ENCODE measurements around the gene RABL3.
"Not testable (repeated sequence)": the region's sequence is repeated elsewhere in the genome, so short reads cannot be mapped to it uniquely, and the experiment has no call there.

RABL3 gene

DNA sequence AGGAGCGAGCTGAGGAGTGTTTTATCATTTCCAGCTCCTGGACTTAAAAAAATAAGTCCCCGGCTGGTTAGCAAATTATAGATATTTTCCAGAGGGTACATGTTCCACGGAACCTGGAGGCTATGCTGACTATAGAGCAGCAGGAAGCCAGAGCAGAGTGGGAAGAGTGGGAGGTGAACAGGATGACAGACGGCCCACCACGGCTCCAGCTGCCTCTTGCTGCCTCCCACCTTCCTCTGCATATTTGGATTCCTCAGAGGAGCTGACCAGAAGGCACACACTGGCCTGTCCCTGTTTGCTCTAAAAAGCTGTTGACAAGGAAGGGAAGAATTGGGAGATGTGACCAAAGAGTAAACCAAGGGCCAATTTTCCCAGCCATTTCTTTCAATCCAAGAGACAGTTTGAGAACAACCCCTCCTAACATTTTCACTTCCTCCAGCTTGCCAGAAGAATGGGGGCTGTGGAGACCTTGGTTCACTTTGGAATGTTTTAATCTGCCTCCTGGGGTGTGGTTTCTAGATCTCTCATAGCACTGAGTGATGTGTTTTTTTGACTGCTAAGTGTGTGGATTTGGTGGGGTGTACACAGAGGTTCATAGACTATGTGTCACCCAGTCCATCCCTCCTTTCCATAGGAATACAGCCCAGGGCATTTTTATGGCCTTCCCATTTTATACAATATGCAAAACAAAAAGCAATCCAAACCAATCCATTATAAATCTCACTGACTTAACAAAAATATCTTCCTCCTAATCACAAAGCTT is 97.1 kb downstream of the RABL3 start:
- DNase-seq (ENCODE audit: low read depth in 3 of 3), result no peak

- DNase-seq (ENCODE audit: low read depth in 3 of 3), result no peak
Observed at GRCh38 chr3:120642368-120642948, 99.9 kb downstream of the RABL3 start.

DNA sequence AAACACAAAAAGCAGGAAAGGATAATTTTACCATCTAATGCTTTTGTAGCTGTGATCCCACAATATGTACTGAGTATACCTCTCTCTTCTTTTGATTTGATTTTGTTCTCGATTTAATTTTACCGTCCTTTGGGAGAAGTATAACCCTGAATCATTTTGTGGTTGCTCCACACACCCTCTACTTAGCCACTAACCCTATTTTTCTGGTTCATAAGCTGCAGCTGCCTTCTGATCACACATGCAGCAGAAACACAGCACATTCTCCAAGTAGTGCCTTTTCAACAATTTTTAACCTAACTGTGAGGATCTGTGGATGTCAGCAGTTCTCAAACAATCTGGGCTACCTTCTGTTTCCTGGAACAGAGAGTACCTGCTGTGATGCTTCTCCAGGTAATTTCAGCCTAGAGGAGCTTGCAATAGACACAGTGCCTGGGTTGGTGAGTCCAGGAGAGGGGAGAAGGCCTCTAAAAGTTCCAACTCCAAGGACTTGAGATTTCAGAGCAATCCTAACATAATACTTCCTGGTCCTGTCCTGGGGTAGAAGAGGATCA is 100.5 kb downstream of the RABL3 start:
- no peak for DNase-seq (ENCODE audit: low read depth in 3 of 3)

DNA sequence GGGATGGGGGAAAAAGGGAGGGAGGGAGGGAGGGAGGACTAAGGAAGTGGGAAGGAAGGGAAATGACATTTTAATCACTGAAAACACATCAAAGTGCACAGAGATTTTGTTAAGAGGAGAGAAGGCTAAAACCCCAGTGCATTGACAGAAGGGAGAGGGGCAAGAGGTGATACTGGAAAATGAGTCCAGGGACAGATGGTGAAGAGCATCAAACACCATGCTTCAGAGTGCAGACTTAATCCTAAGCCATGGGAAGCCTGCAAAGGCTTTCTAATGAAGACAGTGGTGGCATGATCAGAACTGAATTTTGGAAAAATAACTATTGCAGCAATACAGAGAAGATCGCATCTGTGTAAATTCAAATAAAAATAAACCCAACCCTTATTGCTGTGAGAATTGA is 102.1 kb downstream of the RABL3 start:
- no peak for DNase-seq (ENCODE audit: low read depth in 3 of 3)

DNA sequence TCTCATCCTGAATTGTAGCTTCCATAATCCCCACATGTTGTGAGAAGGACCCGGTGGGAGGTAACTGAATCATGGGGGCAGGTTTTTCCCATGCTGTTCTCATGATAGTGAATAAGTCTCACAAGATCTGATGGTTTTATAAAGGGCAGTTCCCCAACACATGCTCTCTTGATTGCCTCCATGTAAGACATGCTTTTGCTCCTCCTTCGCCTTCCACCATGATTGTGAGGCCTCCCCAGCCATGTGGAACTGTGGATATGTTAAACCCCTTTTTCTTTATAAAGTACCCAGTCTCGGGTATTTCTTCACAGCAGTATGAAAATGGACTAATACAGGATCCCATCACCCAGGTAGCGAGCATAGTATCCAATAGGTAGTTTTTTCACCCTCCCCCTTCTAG is 103.5 kb downstream of the RABL3 start:
- DNase-seq (ENCODE audit: low read depth in 3 of 3), result not testable (repeated sequence)

DNA sequence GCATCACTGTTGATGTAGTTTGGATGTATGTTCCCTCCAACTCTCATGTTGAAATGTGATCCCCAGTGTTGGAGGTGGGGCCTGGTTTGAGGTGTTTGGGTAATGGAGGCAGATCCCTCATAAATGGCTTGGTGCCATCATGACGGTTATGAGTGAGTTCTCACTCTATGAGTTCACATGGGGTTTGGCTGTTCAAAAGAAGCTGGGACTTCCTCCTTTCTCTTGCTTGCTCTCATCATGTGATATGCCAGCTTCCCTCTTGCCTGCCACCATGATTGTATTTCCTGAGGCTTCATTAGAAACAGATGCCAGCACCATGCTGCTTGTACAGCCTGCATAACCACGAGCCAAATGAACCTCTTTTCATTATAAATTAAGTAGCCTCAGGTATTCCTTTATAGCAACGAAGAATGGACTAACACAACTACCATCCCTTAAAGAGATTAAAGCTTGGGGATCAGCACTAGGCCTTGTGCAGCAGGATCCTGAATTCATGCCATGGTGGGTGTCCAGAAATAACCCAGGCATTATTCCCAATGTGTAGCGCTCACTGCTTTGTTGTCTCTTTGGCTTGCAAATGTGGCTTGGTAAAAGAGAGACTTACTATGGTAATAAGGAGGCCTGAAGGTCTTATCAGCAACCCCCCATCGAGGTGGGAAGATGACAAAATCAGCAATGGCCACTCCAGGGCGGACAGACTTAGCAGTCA is 104.3 kb downstream of the RABL3 start:
- DNase-seq (ENCODE audit: low read depth in 3 of 3), result no peak

DNA sequence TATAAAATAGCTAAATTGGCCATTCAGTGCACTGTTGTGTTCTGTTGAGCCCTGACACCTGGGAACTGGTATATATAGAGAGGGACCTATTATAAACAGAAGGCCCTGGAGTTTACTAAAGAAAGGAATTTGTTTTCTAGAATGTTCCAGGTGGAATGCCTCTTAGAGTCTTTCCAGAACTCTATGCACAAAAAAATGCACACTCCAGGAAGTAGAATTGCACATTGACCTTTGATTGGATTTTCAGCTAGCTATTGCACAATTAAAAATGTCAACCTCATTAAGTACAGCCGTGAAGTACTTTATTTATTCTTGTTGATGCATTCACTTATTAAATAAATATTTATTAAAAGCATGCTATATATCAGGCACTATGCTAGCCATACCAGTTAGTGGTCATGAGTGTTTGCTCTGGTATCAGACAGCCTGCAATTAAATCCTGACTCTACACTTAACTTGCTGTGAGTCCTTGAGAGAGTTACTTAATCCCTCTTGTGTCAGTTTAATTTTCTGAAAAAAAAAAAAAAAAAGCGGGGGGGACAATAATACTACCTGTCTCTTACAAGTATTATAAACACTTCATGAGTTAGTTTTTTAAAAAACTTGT is 105.4 kb downstream of the RABL3 start:
- no peak for DNase-seq (ENCODE audit: low read depth in 3 of 3)
